GM21360 (cell line): ENCODE measurements around the gene INTS12.
A peak's percentile ranks its signal among the peaks of the same experiment; 100 is the strongest.
"Not testable (repeated sequence)": the region's sequence is repeated elsewhere in the genome, so short reads cannot be mapped to it uniquely, and the experiment has no call there.

ENCODE experiments used
- ATAC-seq: cut with Tn5 transposase; IDR thresholded peaks from one replicate; pipeline ENCODE4 v1.9.1; 2021; ENCODE audit warnings: mild to moderate bottlenecking, moderate library complexity; ENCODE audit not compliant: unreplicated experiment

The INTS12 gene

DNA sequence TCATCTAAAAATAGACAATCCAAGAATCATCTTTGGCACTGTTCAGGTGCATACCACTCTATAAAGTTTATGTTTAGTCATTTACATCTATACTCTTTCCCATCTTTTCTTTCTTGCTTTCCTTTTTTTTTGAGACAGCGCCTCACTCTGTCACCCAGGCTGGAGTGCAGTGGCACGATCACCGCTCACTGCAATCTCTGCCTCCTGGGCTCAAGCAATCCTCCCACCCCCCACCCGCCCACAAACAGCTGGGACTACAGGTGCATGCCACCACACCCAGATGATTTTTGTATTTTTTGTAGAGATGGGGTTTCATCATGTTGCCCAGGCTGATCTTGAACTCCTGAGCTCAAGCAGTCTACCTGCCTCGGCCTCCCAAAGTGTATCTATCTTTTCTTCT, 13.7 kb downstream of the INTS12 start:
- not testable (repeated sequence) for ATAC-seq

DNA sequence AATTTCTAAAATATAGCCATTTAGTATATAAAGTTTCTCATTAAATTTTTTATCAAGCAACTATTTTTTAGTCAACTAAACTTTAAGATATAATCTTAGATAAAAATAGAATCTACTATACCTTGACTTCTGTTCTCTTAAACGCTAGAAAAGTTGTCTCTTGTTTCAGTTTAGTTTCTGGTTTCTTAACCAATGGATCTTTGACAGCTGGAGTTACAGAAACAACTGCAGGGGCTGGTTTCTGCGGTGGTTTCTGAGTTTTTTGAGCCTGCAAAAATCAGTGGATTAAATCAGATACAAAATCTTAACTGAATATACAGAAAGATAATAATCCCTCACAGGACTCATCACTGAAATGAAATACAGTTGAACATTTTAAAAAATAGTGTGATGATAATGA, 21.9 kb downstream of the INTS12 start:
- ATAC-seq = no peak

DNA sequence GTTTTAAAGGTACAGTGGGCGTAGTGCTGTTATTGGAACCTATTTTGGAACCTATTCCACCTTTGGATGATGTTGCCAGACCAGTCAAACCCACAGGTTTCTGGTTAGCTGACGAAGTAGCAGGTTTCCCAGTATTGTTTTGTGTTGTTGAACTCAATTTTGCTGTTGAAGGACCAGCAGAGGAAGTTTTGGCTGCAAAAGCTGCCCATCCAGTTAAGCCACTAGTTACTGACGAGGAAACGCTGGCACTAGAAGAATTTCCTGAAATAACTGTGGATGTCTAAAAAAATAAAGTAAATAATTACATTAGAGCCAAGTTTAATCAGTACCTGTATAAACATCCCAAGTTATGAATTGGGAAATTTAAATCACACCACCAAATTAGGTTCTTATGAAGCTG, 25.5 kb downstream of the INTS12 start:
- ATAC-seq = no peak

DNA sequence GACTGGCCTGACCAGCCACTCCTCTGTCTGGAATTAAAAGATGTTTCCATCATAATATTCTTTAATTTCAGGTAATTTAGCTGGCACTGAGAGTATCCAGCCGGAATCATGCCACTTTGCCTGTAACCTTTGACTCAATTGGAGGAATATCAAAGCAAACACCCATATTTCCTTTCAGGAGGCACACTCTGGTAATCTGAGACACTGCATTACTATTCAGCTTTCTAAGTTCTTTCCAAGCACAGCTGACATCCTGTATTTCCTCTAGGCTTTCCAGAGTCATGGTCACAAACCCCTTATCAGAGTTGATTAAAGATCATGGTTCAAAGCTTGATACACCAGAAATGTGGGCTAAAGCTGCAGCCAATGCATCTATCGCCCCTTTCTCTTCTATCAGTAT, 29.3 kb downstream of the INTS12 start:
- no peak for ATAC-seq

DNA sequence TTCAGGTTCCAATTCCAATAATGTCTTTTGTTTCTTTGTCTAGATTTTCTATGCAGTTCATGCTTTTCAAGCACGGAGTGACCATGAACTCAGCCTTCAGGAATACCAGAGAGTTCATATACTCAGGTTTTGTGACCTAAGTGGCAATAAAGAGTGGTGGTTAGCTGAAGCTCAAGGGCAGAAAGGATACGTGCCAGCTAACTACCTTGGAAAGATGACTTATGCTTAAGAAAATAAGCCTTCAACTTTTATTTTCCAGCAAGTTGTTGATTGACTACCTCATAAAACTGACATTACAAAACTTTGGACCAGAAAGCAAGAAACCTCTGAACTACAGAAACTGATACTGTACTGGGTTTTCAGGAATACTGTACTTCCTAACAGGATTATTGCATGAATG, 30.8 kb downstream of the INTS12 start:
- ATAC-seq = no peak

DNA sequence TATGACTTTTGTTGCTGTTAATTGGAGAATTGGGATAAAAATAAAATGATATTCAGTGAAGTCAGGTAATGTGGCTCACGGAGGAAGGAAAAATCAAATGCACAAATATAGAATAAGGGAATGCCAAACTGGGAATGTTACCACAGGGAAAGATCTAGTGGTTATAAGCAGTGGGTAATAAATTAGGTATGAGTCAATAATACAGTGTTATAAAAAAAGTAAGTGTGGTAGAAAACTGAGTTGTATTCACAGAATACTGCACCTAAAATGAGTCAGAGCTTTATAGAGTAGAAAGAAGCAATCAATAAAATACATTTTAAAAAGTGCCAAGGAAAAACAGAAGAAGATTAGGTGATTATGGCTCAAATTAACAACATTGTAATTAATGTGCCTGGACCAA, 34.5 kb downstream of the INTS12 start:
- no peak for ATAC-seq

DNA sequence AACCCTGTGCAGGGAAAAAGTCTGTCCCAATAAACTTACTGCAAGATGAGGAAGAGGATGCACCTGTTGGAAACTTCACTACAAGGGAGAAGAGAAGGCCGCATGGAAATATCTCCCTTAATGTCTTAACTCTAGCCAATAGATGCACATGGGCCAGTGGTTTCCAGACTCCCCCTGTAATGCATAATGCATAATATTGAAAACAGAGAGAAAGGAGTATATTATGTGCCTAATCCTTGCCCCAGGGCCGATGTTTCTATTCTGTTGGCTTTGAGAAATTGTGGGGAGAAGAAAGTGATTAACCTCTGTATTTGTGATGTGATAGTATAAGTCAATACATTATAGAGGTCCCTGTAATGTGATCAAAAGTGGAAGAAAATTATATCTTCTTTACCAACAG, 37.2 kb downstream of the INTS12 start:
- no peak for ATAC-seq

DNA sequence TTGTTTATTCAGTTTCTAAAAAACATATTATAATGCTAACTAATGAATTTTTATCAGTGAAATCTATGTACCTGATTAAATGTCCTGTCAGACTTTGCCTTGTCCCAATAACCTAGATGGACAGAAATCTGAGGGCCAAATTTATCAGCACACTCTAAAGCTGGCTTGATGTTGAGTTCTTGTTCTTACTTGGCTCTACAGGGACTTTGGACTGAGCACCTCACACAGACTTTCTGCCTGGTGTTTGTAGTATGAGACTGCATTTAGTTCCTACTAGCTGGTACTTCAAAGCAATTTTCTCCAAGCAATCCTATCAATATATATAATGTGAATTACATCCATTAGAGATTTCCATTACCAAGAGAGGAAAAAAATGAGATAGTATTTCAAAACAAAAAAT, 37.8 kb downstream of the INTS12 start:
- no peak for ATAC-seq

DNA sequence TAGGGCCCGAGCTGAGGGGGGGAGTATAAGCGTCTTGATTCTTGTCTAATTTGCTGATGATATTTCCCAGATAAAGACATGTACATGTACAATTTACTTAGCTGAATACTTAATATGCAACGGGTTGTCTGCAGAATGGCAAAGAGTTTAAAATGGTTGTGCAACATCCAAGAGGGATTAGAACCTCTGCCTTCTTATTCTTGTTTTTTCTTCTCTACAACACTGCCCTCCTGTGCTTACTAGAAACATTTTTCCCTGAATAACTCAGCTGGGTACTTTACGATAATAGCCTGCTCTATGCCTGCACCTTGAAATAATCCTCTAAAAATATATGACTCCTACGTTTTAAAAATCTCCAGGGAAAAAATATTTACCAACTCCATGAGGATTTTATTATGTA, 41.8 kb downstream of the INTS12 start:
- no peak for ATAC-seq

DNA sequence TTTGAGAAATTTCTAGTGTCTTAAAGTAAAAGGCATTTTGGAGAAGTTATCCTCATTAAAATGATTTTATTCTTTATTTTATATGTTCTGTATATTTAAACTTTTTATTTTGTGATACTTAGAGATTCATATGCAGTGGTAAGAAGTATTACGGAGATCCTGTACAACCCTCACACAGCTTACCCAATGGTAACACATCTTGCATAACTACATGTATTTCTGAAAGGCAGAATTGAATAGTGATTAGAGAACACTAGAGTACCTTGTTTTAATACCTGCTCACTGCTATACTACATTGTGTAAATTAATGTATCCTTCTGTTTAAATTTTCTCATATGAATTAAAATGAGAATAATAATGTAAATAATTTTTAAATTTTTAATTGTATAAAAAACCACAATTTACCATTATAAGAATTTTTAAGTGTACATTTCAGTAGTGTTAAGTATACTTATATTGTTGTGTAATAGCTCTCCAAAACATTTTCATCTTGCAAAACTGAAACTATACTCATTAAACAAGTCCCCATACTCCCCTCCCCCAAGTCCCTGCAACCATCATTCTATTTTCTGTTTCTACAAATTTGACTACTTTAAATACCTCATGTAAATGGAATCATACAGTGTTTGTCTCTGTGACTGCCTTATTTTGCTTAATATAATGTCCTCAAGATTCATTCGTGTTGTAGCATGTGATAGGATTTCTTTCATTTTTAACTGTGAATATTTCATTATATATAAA, 45.4 kb downstream of the INTS12 start:
- no peak for ATAC-seq

DNA sequence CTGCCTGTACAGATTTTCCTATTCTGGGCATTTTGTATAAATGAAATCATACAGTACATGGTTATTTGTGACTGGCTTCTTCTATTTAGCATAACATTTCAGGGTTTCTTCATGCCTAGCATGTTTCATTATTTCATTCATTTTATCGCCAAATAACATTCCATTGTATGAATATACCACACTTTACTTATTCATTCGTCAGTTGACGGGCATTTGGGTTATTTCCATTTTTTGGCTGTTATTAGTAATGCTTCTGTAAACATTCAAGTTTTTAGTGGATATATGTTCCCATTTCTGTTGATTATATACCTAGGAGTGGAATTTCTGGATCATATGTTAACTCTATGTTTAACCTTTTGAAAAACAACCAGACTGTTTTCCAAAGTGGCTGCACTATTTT, 47.5 kb downstream of the INTS12 start:
- ATAC-seq = no peak

DNA sequence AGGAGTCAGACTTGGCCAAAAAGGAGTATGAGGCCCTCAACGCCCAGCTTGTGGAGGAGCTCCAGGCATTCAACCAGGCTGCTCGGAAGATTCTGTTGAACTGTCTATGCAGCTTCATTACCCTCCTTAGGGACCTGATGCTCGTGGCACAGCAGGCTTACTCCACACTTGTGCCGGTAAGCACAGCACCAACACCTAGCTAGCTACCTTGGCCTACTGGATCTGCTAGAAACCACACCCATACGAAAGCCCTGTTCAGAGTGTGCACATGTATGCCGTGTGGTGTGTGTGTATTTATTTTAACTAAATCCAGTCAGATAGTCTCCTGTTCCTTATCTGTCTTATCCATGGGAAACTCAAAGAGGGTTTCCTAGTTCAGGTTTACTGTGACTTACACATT, 49.3 kb downstream of the INTS12 start:
- ATAC-seq = no peak

DNA sequence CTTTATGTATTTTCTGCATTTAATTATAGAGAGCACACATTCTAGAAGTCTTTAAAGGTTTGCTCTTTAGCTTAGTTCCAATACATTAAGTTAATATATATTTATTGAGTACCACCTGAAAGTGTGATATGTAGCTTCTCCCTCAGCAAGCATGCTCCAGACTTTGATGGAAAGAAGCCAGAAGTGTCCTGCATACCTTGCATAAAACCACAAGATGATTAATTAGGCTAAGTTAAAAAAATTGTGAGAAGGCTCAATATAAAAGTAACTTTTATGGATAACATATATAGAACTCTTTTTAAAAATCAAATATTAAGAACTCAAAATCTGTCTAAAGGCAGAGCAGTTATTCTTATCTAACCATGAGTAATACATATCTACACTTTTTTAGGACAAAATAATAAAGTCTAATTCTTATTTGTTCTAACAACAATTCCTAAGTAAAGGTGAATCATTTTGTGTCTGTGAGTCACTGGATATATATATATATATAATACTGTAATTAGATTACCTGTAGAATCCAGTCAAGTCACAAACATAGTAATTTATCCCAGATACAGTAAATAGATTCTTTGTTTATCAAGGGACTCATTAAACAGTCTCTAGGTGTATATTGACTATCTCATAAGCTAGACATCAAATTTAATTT, 51.2 kb downstream of the INTS12 start:
- no peak for ATAC-seq

DNA sequence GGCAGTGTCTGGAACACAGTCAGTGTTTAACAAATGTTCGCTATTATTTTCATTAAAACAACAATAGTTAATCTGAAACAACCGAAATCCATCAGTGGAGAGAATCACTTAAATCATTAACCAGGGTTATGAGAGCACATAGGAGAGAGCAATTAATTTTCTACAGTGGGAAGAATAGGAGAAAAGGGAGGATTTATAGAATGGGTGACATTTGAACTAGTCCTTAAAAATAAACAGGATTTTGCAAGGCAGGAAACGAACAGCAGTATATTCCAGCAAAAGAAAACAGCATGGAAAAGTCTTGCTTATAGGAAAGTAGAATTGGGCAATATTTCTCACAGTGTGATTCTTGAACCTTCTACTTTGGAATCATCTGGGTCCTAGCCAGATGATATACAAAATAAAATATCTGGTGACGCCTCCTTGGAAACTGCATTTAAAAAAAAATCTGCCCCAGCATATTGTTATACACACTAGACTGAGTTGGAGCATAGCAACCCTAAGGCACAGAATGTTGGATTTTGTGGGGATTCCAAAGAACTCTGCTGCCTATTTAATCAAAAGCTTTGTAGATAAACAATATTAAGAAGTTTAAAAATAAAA, 56.1 kb downstream of the INTS12 start:
- ATAC-seq = no peak

DNA sequence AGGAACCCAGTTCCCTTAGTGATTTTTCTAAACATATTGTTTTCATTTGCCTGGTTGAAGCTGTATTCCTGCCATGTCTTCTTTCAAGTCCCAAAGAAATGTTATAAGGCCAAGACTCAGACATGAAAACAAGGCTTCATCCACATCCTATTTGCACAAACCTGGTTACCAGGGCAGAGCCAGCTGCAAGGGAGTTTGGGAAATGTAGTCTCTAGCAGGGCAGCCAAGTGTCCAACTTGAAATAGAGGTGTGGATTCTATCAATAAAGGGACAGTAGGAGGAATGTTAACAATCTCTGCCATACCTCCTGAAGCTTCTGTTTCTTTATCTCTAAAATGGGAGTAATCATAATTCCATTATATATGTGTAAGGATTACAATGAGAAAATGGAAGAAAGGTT, 56.6 kb downstream of the INTS12 start:
- no peak for ATAC-seq

DNA sequence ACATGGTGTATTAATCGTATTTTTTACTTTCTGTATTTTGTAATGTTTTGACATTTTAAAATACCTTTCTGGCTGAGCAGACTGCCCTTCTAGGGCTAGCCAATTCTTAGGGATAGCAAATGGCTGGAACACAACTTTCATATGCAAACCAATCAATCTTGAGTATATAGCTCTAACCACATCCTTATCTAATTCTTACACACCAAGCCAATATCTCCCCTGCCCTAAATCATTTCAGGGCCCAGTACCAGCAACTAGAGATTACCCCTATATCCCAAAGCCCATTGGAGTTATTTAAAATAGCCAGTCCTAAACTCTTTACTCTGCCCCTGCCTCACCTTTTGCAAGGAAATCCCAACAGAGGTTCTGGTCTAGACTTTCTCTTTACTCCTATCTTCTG, 58.3 kb downstream of the INTS12 start:
- no peak for ATAC-seq

DNA sequence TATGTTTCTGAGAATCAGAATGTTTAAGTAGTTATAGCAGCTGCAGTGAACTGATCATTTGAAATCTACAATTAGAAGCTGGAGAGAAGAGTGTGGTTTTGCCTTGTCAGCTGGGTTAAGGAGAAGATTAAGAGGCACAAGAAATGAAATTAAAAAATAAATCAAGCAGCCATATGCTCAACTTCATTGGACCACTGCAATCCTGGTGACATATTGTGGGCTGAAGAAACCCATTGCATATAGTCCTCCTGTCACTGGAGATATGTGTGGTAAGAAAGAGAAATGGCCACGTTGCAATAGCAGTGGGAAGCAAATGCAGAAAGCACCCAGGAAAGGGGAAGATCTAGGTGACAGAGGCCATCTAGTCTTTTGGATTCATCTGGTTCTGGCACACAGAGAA, 63.0 kb downstream of the INTS12 start:
- ATAC-seq = no peak

DNA sequence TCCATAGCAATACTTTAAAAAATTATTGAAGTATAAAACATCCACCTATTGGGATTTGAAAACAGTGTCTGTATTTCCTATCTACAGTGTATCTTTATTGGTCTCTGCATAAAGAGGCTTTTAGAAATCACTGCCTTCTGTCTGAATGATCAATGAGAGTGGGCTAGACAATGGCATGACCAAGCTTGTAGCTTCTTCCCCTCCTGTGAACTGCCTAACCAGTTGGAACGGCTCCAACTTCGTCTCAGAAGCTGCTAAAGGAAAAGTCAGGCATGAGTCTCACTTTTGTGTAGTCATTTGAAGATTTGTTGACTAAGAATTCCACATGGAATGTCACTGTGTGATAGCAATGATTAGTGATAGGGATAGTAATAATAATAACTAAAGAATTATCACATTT, 64.2 kb downstream of the INTS12 start:
- ATAC-seq = no peak

DNA sequence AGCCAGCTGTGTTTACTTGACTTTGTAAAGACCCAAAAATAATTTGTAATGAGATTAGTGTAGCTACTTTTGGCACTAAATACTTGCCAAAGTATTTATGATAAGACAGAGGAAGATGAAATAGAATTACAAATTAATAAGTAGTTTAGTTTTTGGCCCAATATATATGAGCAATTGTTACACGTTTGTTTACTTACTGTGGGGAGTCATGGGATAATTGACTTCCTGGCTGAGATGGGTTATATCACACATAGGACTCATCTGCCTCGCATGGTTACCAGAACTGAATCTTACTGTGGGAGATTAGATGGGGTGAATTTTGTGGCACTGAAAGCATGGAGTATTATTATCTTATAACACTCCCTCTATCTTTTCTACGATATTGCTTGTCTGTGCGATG, 66.6 kb downstream of the INTS12 start:
- ATAC-seq = no peak

DNA sequence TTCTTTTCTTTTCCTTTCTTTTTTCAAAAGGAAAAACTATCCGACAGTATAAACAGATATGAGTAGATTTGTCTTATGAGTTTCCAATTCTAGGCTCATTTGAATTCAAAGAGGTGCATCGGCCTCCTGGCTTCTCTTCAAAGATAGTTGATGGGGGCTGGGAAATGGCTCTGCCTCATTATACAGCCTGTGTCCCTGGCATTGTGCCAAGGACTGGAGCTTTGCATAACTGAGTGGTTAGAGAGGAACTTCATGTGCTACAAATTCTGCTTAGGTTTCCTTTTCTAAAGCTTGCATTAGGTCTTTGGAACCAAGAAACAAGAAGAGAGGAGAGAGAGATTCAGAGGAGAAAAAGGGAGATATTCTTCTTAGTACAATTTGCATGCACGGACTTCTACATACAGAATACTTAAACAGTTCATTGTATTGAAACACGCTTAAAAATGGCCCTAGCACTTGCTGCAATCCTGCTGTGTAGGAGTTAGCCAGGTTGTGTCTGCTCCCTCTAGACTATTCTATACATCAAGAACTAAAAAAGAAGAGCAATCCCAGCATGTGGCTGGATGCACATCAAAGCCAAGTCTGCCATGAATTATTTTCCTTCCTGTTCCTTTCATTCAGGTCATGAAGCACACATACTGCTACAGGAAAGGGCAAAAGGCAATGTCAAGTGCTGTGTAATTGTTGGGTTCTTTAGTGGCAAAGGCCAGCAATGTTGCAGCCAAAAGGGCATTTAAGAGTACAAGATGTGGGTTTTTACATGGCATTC, 70.9 kb downstream of the INTS12 start:
- ATAC-seq = peak; percentile 57

DNA sequence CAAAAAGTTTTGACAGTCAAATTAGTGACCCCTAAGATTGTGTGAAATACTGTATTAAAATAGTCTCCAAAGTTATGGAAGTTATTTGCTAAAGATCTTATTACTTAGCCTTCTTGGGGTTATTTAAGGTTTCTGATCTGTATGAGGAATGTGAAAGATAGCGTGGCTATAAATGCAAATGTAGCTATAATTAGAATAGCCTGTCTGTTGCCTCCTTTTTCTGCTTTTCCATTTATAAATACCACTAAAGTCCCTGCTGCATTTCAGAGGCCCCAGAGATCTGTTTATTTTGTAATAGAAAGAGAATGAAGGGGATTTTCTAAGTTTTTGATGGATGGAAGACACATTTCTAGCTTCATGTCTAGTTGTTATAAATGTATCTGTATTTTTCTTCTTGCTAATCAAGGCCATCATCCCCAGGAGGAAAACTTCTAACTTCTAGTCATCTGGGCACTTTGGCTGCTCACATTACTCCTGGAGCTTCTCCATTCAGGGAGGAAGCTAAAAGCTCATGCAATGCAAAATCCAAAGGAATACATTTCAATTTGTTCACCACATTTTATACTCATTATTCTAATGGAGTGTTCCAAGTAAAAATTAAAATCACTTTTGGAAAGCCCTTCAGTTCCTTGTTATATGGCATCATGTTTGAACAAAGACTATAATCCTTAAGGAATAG, 73.9 kb downstream of the INTS12 start:
- no peak for ATAC-seq
